ENCODE results near the gene TAS2R50.
"Not testable (repeated sequence)": the region's sequence is repeated elsewhere in the genome, so short reads cannot be mapped to it uniquely, and the experiment has no call there.

The TAS2R50 gene, protein sequence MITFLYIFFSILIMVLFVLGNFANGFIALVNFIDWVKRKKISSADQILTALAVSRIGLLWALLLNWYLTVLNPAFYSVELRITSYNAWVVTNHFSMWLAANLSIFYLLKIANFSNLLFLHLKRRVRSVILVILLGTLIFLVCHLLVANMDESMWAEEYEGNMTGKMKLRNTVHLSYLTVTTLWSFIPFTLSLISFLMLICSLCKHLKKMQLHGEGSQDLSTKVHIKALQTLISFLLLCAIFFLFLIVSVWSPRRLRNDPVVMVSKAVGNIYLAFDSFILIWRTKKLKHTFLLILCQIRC

DNA sequence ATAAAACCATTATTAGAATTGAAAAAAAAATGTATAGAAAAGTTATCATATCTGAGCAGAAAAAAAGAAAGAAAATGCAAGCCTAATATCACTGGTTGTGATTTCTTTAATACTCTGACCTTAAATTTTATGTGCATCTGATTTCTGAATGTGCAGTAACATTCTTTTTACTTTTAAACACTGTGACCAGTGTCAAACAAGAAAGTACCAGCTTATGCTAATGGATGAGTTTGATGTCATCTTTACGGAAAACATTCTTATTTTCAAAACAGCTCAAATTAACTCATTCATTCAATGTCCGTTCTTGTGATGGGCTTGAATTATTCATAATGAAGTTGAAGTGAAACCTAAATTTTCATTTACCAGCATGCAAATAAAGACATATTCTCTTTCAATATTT is at the start of gene TAS2R50:
Gene TAS2R50, minus strand, starts transcription at position 101 of the 400 bp plus-strand sequence. Its CDS starts 52 bp downstream, at position 49.
- DNase-seq = no peak

- DNase-seq = not testable (repeated sequence)
These were observed 47.2 kb upstream of the TAS2R50 start for GRCh38 chr12:11033959-11034358.

- DNase-seq = no peak
These were observed 44.6 kb upstream of the TAS2R50 start, which contains the start of gene TAS2R31 for GRCh38 chr12:11031307-11031706. Gene TAS2R31 (minus strand): TSS chr12:11031407. CDS start chr12:11031335, 72 bp downstream.

- DNase-seq = no peak
These were observed 39.4 kb upstream of the TAS2R50 start for GRCh38 chr12:11026118-11026517.

DNA sequence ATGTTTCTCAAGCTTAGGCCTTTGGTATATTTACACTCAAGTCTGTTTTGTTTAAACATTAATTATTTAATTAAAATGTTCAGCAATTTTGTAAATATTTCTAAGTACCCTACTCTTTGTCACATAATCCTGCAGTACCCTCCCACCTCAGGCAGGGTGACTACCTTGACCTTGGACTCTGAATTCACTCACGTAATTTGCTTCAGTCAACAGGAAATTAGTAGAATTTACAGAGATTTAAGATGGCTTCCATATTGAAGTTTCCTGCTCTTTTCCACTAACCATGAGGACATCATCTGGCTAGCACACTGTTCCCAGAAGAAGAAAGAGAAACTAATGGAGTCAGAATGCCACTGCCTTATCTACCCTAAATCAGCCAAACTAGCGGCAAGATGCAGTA is 36.7 kb upstream of the TAS2R50 start:
- no peak for DNase-seq

DNA sequence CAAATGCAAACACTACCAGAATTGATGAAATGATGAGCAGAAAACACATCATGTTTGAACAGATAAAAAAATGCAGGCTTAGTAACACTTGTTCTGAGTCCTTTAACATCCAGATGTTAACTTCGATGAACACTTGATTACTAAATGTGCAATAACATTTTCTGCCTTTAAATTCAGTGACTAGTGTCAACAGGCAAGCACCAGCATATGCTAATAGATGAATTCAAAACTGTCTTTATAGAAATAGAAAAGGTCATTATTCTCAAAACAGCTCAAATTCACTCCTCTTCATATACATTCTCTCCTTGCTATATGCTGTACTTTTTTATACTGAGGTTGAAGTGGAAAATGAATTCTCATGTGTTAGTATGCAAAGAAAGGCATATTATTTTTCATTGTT is 35.8 kb upstream of the TAS2R50 start, which contains the start of gene TAS2R19:
Gene TAS2R19, minus strand, starts transcription at position 101 of the 400 bp plus-strand sequence. Its CDS starts 49 bp downstream, at position 52.
- DNase-seq = no peak

DNA sequence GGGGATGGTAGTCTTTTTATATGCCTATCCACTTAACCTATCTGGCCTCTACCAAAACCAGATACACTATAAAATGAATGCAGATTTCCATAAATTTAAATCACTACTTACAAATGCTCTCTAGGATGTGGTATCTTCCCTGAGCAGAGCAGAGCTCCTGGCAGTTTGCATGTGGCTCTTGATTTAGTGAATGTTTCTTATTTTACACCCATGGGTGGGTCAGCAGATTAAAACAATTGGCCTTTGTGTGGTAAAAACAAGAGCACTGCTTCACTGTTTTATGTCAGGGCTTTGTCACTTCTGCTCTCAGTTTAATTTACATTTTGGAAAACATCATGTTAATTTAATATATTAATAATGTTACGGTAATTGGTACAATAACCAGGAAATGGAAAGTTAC is 30.2 kb upstream of the TAS2R50 start:
- no peak for DNase-seq

GRCh38 chr12:11015775-11016430 is 29.2 kb upstream of the TAS2R50 start:
- no peak for DNase-seq

DNA sequence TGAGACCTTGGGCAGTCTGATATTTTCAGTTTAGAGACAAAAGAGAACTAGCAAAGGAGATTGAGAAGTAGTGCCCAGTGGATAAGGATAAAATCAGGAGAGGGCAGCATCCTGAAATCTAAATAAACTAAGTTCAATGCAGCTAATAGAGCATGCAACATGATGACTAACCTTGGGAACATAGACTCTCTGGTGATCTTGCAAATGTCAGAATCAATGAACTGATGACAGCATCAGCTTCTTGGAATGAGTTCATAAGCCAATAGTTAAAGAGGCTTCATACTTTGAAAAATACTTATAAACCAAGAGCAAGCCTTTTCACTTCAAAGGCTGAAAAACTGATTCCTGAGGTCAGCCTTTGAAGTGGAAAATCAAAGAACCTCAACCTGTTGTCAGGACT is 27.5 kb upstream of the TAS2R50 start:
- no peak for DNase-seq

DNA sequence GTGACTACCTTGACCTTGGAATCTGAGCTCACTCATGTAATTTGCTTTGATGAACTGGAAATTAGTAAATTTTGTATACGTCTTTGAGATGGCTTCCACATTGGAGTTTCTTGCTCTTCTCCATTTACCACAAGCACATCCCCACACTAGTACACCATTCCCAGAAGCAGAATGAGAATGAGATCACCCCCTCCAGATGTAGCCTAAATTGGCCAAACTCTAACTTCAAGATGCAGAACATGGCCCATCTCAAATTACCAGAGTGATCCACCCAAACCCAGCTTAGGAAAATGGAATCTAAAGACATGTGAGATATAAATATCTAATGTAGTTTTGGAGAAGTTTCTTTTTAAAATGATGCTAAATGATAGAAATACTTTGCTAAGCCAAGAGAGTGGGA is 20.9 kb upstream of the TAS2R50 start:
- DNase-seq = no peak

- DNase-seq = no peak
These were observed 11.5 kb upstream of the TAS2R50 start, which contains the start of gene TAS2R20 for GRCh38 chr12:10998204-10998603. Gene TAS2R20 (minus strand): TSS chr12:10998304. CDS start chr12:10997875, 429 bp downstream.

GRCh38 chr12:10994307-10994706 is 7.6 kb upstream of the TAS2R50 start:
- no peak for DNase-seq

DNA sequence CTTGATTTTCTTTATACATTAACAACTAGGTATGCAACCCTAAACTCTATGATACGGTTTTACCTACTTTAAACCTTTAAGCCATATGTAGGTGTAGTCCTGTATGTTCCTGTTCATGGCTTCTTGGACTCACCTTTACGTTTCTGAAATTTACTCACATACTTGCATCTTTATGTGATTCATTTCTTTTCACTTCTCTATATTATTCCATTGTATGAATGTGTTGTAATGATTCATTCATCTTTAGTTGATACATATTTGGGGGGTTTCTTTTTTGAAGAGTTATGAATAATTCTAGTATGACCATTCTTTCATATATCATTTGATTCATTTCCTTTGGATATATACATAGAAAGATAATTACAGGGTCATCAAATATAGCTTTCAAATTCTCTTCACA is 2.4 kb upstream of the TAS2R50 start:
- DNase-seq = no peak

- peak; percentile 7 for DNase-seq
These were observed 4.5 kb downstream of the TAS2R50 start for GRCh38 chr12:10982244-10982643.

DNA sequence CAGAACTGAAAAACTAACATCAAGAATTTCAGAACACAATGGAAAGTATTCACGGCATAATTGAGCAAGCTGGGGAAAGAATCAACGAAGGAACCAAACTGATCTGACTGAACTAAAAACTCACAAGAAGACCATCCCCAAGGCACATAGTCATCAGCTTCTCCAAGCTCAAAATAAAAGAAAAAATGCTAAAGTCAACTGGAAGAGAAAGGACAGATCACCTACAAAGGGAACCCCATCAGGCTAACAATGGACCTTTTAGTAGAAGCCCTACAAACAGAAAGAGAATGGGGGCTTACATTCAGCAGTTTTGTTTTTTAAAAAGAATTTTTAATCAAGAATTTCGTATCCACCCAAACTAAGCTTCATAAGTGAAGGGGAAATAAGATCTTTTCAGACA is 11.7 kb downstream of the TAS2R50 start:
- DNase-seq = no peak

DNA sequence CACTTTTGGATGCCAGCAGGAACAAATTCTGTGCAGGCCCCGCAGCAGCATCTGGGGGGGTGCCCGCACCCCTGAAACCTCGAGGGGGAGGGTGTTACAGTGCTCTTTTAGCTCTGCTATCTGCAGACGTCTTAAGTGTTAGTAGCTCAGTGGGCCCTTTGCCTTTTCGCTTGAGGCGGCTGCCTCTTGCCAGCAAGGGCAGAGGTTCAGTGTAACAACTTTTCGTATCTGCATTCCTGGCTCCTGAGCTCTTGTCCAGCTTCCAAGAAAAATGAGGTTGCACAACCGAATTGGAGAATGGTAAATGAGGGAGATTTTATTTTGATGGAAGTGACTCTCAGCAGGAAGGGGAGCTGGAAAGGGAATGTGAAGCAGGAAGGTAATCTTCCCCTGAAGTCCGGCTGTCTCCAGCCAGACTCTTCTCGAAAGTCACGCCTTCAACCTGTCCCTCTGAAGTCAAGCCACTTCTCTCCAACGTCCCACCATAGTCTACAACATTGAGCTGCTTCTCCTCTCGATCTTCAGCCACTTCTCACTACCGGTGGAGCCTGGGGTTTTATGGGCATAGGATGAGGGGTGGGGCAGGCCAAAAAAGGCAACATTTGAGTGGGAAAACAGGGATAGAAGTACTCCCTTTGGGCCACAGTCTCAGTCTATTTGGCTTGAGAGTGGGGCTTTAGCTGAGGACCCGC is 17.8 kb downstream of the TAS2R50 start:
- DNase-seq = no peak

DNA sequence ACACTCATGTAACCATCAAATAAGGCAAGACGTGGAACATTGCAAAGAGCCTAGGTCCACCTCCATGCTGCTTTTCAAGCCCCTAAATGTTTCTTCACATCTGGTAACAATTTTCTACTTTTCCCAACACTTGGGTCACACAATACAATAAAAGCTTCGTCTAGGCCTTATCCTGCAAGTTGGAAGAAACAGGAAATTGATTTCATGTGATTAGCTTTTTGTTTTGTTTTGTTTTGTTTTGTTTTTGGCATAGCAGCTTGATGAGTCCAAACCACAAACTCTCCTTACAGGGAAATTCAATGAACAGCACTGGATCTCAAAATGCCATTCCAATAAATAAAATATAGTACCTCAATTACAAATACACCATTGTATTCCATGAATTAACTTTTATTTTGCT is 19.3 kb downstream of the TAS2R50 start:
- DNase-seq = no peak

DNA sequence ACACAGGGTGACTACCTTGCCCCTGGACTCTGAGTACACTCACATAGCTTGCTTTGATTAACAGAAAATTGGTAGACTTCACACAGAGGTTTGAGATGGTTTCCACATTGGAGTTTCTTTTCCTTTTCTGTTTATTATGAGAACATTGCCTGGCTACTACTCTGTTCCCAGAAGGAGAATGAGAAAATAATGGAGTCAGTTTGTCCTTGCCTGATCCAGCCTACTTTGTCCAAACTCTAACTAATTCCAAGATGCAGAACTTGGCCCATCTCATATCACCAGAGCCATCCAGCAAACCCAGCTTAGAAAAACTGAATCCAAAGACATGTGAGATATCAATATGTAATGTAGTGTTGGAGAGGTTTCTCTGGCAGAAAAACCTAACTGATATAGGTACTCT is 20.4 kb downstream of the TAS2R50 start:
- no peak for DNase-seq

DNA sequence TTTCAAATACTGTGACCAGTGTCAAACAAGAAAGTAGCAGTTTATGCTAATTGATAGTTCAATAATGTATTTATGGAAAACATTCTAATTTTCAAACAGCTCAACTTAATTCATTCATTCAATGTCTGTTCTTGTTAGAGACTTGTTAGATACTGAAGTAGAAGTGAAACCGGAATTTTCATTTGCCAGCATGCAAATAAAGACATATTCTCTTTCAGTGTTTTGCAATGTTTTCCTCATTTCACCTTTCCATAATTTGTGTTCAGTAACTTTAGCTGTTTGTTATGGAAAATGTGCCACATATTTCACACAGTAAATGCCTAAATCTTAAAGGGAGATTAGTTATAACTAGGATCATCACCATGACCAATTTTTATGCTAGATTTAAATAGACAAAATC is 21.2 kb downstream of the TAS2R50 start:
- DNase-seq = no peak

- DNase-seq = no peak
These were observed 26.5 kb downstream of the TAS2R50 start for GRCh38 chr12:10960211-10960610.

DNA sequence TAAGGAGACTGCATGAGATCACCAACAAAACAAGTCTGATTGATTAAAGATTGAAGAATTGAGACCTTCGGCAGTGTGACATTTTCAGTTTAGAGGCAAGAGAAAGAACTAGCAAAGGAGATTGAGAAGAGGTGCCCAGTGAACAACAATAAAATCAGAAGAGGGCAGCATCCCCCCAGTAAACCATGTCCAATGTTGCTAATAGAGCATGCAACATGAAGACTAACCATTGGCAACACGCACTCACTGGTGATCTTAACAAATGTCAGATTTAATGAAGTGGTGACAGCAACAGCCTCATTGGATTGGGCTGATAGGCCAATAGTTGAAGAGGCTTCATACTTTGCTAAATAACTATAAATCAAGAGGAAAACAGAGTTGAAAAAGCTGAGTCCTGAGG is 26.9 kb downstream of the TAS2R50 start:
- no peak for DNase-seq

GRCh38 chr12:10957741-10958140 is 29.0 kb downstream of the TAS2R50 start:
- no peak for DNase-seq

DNA sequence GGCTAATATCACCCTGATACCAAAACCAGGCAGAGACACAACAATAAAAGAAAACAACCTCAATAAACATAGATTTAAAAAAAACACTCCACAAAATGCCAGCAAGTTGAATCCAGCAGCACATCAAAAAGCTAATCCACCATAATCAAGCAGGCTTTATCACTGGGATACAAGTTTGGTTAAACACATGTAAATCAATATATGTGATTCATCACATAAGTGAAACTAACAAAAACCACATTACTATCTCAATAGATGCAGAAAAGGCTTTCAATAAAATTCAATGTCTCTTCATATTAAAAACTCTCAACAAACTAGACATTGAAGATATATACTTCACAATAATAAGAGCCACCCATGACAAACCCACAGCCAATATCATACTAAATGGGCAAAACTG is 30.6 kb downstream of the TAS2R50 start:
- no peak for DNase-seq

DNA sequence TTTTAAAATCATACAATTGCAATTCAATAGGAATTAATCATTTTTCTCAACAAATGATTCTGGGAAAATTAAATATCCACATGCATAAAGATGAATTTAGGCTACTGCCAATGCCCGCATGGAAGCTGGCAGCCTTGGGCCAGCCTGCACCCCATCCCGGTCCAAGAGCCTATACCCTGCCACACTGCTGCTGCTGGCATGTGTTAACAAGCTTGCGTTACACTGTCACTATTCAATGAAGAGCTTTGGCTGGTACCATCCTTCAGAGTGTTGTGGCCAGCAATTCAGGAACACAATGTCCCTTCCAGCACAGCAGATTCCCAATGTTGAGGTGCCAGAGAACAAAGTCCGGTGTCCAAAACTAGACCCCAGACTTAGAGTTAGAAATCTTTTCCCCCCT is 34.1 kb downstream of the TAS2R50 start:
- no peak for DNase-seq

All from CD4-positive, alpha-beta T cell treated with Interleukin-17A for 4 hours (primary cell).